Measurements from ENCODE around the gene MMP3.

MMP3 gene

DNA sequence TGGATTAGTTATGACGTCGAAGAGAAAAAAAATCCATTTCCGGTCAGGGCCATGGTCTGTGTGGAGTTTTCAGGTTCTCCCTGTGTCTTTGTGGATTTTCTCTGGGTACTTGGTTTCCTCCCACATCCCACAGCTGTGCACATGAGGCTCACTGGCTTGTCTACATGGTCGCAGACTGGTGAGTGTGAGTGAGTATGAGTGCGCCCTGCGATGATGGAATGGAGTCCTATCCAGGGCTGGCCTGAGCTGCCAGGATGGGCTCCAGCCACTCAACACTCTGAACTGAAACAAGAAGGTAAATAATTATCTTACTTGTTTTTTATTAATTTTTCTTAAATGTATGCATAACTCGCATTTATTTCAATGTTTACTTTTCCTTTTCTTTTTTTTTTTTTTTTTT is 10.8 kb downstream of the MMP3 start:
- in situ Hi-C loops (cut with MboI; ENCODE audit: low sequenced_read_pairs) = no loop called here

DNA sequence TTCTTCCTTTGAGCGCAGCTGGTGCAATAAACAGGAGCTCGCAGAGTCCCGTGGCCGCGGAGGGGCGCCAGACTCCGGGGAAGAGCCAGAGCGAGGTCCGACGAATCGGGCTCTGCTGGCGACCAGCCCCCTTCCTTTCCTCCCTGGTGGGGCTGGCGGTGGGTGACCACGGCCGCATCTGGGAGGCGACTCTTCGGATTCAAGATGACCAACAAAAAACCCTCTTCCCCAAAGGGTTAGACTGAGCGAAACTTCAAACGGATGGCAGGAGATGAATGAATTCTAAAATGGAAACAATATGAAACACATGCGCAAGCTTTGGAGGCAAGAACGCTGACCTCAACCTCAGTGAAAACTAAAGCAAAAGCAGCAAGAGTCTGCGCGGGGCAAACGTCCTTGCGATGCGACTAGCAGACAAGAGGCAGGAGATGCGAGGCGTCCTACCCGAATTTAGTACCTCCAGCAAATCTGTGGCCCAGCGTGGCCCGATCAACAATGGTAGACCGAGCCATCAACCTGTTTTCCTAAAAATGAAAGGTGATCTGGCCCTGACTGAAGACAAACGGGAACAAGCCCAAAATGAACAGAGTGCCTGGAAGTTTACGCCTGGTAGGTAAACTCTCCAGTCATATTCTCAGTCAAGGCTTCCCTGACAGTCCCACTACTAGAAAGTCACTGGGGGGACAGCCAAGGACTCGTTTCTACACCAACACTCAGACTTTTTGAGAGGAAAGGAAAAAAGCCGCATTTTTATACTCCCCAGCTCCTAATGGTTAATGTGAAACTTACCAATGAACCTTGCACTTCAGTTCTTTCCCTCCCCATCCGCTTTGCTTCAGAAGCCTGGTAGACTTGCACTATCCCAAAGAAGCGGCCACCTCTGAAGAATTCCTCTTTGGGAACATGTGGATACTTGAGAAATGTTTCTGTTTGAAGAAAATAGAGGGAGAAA is 11.6 kb downstream of the MMP3 start:
- in situ Hi-C loops (cut with MboI; ENCODE audit: low sequenced_read_pairs) = no loop called here

DNA sequence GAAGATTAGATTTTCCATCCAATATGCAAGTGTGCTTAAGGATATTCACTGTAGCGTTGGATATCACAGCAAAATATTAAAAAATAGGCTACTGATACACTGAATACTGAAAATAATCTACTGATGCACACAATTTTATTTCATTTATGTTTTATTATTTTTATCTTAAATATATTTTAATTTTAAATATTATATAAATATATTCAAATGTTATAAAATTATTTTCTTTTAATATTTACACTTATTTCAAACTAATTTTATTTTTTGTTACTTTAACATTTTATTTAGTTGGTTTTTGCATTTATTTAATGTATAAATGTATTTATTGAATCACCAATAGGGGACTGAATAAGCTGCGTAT is 12.3 kb downstream of the MMP3 start:
- in situ Hi-C loops (cut with MboI; ENCODE audit: low sequenced_read_pairs) = no loop called here

DNA sequence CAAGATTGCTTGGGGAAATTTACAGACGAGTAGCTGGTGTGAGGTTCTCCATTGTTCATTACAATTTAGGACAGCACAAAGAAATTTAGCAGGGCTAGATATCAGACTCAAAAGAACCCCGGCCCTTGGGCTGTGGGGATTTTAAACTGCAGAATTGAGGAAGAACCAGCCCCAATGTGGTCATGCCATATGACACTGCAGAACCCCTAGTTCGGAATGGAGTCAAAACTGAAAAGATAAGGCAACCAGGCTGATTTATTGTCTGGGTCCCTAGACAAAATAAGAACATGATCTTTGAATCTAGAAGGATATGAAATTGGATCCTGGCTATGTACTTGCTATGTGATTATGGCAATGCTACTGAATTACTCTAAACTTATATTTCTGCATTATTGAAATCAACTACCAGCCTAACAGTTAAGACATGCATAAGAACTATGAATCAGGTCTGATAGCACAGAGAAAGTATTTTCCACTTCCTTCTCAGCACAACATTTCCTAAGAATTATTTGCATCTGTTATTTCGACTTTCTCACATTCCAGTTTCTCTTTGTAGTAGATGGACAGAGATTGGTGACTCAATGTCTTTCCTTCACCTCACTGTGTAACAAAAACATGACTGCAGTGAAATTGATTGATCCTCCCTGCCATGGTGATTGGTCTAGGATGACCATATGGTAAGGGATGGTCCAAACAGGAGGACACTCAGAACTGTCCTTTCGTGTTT is 13.2 kb downstream of the MMP3 start:
- in situ Hi-C loops (cut with MboI; ENCODE audit: low sequenced_read_pairs) = no loop called here

DNA sequence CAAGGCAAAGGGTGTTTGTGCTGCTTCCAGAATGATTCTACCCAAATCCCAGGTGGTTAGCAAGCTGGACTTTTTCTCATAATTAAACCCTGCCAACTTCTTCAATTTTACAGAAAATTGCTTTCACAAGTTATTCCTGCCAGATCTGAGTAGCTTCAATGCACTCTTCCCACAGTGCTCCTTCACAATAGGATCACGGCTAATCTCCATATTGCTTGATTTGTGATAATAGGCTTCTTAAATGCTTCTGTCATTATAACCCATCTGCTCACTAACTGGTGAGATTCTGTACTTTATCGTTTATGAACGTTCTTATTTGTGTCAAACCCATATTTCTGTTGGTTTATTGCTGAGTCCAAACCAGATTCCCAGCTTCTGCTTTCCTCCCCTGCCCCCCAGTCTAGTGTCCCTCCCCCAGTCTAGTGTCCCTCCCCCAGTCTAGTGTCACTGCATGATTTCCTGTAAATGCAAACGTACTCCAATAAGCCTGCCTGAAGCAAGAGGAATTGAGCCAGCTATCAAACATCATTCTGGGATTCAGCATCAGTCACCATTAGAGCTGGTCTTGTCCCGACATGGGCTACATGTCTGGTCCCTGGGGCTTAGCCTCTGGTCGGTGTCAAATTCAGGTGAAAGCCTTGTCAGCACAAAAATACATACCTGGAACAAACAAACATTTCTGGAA is 14.0 kb downstream of the MMP3 start:
- in situ Hi-C loops (cut with MboI; ENCODE audit: low sequenced_read_pairs) = no loop called here

DNA sequence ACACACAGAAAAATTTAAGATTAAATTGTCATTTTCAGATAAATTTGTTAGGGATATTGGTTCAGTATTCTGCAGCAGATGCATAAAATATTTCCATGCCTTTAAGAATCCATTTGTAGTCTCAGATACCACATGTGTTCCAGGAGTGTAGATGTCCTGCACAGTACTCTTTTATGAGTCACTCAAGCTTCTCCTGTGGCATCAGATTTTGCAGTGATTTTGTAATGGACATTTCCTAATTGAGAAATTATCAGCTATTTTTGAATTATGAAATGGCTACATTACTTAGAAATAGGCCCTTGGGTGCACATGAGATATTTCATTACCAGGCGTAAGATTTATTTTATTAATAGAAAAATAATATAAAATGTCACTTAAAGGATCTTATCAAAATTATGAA is 18.9 kb downstream of the MMP3 start:
- in situ Hi-C loops (cut with MboI; ENCODE audit: low sequenced_read_pairs) = no loop called here

DNA sequence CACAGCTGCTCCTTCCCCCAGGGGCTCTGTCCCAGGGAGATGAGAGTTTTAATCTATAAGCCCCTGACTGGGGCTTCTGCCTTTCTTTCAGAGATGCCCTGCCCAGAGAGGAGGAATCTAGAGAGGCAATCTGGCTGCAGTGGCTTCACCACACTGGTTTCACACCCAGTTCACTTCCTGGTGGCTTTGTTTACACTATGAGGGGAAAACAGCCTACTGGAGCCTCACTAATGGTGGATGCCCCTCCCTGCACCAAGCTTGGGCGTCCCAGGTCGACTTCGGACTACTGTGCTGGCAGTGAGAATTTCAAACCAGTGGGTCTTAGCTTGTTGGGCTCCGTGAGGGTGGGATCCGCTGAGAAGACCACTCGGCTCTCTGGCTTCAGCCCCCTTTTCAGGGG is 23.9 kb downstream of the MMP3 start:
- in situ Hi-C loops (cut with MboI; ENCODE audit: low sequenced_read_pairs) = no loop called here

DNA sequence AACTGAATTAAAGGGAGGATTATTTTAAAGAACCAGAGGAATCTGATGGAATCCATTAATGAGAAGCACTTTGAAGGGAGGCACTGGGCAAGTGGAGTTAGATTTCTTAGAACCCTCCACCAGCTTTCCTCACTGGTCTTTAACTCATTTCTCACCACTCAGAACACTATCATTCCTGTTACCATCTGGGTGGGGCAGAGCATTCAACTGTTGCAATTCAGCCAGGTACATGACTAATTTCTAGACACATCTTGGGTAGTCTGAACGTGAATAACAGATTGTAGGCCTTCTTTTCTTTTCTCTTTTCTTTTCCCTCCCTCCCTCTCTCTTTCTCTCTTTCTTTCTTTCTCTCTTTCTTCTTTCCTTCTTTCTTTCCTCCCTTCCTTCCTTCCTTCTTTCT is 29.9 kb downstream of the MMP3 start:
- in situ Hi-C loops (cut with MboI; ENCODE audit: low sequenced_read_pairs) = no loop called here

DNA sequence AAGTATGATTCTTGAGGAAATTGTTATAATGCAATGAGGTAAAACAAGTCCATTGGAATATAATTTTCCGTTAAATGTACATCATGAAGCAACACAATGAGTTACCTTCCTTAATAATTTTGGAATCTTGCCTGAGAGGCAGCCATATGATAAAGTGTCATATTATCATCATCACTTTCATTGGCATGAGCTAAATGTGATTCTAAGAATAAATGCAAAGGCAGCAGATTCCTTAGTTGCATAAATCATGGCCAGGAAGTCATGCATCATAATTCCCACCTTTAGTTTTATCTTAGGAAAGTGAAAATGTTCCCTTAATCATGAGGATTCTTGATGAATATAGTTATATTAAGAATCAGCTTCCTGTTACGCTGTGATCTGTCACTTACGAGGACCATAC is 31.2 kb downstream of the MMP3 start:
- in situ Hi-C loops (cut with MboI; ENCODE audit: low sequenced_read_pairs) = no loop called here

DNA sequence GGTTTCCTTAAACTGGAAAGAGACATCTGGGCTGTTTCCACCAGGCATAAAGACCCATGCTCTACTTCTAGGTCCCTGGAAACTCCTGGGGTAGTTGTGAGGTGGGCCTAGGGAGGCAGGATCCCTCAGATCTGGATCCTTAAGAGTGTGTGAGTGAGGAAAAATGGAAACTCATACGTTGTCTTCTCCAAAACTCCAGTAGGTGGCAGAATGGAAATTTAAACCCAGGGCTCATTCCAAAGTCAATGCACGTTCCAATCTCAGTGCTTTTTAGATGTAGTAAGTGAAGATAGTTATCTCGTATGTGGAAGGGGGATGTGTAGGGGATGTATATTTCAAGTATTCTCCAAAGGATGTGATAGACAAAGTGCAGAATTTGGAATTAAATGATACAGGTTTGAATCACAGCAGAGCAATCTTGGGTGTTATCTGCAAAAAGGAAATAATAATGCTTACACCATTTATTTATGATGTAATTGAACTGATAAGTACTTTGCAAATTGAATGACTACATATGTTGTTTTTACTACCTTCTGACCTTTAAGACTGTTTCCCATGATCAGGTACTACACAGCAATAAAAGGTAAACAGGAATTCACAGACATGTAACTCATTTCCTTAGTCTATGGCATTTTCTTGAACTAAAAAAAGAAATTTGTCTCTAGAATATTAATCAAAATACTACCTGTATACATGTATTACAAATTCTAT is 32.3 kb downstream of the MMP3 start:
- in situ Hi-C loops (cut with MboI; ENCODE audit: low sequenced_read_pairs) = no loop called here

DNA sequence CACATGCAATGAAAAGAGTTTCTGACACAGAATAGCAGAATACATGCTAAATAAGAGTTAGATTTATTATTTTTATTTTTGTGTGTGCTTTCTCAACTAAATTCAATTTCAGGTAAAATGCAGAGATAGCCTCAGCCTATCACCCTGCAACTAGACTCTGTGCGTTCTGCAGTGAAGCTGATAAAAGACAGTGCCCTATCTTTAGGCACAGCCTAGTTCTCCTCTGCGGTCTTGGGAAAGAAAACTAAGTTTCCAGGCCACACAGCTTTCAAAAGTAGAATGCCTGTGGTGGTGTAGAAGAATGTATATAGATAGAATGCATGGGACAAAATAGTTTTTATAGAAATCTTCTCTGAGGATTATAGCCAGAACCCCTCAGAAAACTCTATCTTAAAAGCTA is 33.4 kb downstream of the MMP3 start:
- in situ Hi-C loops (cut with MboI; ENCODE audit: low sequenced_read_pairs) = no loop called here

DNA sequence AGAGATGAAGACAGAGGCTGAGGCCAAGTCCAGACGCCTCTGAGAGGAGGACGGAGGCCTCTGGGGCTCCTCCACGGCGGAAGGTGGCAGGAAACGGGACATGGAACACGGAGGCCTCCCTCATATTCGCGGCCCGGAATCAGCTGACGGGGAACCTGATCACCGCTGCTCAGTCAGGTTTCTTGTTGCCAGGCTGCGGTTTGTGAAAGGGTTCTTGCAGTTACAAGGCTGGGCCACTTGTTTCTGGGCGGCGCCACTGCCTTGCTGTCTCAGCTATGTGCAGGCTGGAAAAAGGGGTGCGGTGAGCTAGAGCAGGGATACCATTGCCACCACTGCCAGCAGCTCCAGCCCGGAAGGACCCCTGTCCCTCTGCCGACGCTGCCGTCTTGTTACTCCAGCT is 35.5 kb downstream of the MMP3 start:
- in situ Hi-C loops (cut with MboI; ENCODE audit: low sequenced_read_pairs) = no loop called here

DNA sequence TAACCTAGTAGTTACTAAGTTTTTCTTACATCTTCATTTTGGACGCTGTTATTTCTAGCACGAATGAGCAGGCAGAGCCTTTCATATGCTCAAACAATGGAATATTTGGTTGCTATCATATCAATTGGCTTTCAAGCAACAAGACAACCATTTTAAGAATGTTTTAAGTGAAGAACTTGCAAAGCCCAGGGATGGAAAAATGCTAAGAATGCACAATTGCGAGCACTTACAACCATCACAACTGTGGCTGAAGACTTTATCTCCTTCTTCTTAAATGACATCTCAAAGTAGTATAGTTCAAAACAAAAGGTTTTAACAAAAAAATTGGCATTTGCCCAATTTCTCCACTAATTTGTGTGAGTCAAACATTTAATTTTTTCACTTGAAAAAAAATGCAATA is 37.1 kb downstream of the MMP3 start:
- in situ Hi-C loops (cut with MboI; ENCODE audit: low sequenced_read_pairs) = no loop called here

DNA sequence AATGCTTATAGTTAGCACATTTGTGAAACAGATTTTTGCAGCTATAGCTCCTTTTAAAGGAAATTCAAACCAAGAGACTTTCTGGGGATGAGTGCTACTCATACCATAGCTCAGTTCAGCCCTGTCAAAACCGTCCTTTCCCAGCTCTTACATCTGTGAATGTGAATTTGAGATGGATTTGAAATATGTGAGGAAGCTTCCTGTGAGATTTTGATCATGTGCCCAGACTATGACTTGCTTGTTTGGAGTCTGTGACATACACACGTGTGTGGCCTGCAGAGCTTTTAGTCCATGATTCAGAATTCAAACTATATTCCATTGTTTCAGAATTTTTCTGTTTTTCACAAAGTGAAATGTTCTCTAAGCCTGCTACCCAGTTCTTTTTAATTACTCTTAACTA is 41.1 kb downstream of the MMP3 start:
- in situ Hi-C loops (cut with MboI; ENCODE audit: low sequenced_read_pairs) = no loop called here

DNA sequence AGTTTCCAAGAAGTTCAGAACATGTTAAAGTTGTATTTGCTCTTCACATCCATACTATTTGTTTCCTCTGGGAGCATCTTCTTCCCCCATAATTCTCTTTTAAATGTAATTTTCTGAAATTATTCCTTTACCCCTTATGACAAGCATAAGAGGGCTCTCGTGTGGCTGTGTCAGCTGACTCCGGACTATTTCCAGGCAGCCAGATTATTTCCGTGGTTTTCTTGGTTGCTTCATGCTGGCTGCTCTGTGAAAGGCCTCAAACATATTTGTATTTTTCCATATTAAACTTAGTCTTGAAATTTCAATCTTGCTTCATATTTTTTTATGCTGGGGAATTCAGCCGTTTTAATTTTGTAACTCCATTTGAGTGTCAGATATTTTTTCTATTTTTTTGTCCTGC is 42.6 kb downstream of the MMP3 start:
- in situ Hi-C loops (cut with MboI; ENCODE audit: low sequenced_read_pairs) = no loop called here

DNA sequence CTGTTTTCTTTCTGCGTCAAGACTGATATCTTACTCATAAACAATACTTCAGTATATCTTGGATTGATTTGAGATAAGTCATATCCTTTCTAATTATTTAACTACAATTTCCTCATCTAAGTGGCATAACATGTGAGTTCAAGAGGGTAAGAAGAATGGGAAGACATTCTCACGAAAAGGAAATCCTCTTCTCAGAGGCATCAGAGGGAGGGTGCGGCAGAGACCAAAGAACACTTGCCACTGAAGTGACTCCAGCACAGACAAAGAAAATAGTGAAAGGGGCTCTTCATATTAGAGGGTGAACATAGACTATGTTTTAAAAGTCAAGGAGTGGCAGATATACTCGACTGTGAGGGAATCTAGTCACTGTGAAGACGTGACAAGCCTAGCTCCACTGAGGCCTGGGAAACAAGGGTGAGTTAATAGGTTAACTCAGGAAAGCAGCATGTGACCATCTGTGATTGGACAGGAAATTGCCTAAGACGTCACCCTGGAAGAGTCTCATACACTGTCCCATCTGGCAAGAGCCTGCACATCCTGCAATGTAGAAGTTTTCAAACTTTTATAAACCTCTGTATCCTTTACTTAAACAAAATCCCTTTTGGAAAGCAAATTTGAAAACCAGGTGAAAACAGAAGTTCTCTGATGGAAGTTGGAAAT is 43.6 kb downstream of the MMP3 start:
- in situ Hi-C loops (cut with MboI; ENCODE audit: low sequenced_read_pairs) = no loop called here

DNA sequence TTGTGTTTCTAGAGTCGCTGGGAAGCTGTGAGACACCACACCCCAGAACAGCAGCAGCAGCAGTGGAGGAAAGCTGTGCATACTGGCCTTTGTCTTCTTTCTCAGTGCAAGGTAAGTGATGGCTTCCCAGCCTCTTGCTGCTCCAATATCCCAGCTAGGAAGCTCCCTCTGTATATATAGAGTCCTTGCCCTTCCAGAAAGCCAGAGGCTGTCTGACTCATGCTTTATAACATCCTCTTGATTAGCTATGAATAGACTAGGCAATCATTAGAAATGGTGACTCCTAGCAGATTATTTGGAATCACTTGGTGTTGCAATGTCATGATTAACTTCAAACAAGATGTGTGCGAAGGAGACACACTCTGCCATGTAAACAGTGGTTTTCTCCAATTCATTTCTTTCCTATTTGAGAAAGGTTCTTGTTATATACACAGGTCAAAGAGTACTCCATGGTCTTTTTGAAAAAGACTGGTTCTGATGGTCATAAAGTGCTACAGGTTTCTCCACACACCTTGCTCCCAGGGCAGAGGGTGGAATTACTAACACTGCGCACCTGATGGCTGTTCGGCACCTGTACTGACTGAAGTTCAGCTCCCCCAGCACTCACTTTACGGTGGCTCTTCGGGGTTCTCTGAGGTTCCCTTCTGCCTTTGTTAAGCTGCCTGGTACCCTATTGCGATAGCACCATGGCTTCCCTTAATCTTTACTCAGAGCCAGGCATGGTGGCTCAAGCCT is 45.2 kb downstream of the MMP3 start, which contains the start of gene MMP1:
Gene MMP1 (minus strand): TSS at position 149 of the 735 bp plus-strand sequence. CDS start 68 bp downstream, at position 81.
- in situ Hi-C loops (cut with MboI; ENCODE audit: low sequenced_read_pairs) = no loop called here

DNA sequence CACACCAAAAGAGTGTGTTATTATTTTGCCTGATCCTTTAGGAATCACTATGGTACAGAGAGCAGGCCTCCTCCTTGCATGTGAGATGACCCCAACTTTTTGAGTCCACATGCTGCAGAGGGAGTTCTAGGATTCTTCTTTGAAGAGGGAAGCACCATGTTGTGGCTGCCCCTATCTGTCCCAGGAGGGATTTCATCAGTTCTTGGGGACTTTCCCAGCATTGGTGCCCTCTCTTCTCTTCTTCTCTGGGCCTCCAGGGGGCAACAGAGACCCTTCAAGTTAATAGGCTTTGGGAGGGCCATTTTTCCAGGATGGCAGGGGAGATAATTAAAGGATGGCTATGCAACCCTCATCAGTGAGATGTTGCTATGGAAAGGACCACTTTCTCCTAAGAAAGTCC is 49.0 kb downstream of the MMP3 start:
- in situ Hi-C loops (cut with MboI; ENCODE audit: low sequenced_read_pairs) = no loop called here

DNA sequence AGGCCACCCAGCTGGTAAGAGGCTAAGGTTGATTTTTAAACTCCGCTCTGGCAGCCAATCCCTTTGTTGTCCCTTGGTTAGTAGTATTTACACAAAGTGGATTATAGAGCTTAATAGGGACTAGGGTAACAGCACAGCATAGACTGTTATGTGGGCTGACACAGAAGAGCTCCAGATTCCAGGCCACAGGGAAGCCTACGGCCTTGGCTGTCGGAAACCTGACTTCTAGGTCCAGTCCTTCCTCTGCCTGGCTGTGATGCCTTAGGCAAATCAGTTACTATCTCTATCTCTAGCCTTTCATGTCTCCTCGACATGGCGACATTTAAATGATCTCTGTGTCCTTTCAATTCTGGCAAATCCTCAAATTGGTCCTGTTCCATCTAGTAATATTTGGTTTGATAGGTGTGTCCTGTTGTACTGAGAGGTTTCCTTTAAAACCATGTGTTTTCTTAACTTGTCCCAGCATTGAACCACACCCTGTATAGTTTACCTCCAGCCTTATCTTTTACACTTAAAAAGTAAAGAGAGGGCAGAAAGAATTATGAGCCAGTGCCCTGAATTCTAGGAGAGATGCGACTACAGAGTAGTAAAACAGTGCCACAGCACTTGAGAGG is 49.6 kb downstream of the MMP3 start:
- in situ Hi-C loops (cut with MboI; ENCODE audit: low sequenced_read_pairs) = no loop called here

Measured in HL-60/S4 treated with retinoic acid at 250 ng/mL for 4 days and 3 days (cell line).